GM19328 (cell line): Measurements from ENCODE around the gene CLEC4G.
"Not testable (repeated sequence)": the region's sequence is repeated elsewhere in the genome, so short reads cannot be mapped to it uniquely, and the experiment has no call there.

Source experiments
- ATAC-seq: cut with Tn5 transposase; IDR thresholded peaks from one replicate; pipeline ENCODE4 v1.9.1; 2021; ENCODE audit warnings: mild to moderate bottlenecking, moderate library complexity; ENCODE audit not compliant: unreplicated experiment

The CLEC4G gene

DNA sequence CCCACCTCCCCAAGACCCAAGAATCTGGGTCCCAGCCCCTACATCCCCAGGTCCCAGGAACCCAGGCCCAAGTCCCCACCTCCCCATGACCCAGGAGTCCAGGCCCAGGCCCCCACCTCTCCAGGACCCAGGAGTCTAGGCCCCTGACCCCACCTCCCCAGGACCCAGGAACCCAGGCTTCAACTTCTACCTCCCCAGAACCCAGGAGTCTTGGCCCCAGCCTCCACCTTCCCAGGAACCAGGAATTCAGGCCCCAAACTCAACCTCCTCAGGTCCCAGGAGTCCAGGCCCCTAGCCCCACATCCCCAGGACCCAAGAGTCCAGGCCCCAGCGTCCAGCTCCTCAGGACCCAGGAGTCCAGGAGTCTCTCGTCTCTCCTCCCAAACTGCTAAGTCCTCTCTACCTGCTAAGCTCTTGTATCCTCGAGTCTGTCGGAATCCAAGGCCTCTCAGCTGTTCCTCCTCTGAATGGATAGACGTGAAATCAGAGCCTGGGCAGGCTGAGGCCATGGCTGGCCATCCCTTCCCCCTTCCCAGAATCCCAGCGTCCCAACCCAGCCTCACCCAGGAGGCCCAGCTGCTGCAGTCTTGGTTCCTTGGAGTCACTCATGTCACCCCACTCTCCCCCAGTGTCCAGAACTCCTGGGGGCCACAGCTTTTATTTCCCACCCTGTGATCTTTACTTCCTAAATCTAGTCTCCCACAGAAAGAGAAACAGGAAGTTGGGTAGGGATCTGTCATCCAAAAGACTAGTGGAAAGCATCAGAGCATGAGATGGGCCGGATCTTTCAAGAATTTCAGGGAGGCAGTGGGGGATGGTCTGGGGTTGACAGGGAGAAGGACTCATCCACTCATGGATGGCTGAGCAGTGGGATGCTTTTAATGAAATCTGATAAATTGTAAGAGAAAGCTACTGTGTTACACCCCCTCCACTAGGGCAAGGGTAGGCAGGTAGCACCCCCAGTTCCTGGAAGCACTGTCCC lies 15.3 kb upstream of the CLEC4G start, which contains the start of gene CD209:
TSS of gene CD209 (minus strand) at position 632 of the 982 bp plus-strand sequence. CDS start at position 609, 23 bp downstream.
- no peak for ATAC-seq

DNA sequence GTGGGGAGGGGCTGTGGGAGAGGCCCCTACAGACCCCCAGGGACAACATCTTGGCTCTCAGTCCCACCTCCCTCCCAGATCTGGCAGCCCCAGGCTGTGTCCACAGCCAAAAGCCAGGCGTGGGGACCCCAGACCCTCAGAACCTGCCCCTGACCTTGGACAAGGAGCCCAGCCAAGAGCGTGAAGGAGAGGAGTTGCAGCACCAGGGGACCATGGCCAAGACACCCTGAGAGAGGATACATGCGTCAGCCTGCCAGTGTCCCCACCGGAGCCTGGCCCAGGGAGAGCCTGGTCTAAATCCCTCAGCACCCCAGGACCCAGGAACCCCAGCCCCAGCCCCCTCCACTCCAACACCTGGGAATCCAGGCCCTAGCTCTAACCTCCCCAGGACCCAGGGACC lies 14.4 kb upstream of the CLEC4G start:
- ATAC-seq = not testable (repeated sequence)

DNA sequence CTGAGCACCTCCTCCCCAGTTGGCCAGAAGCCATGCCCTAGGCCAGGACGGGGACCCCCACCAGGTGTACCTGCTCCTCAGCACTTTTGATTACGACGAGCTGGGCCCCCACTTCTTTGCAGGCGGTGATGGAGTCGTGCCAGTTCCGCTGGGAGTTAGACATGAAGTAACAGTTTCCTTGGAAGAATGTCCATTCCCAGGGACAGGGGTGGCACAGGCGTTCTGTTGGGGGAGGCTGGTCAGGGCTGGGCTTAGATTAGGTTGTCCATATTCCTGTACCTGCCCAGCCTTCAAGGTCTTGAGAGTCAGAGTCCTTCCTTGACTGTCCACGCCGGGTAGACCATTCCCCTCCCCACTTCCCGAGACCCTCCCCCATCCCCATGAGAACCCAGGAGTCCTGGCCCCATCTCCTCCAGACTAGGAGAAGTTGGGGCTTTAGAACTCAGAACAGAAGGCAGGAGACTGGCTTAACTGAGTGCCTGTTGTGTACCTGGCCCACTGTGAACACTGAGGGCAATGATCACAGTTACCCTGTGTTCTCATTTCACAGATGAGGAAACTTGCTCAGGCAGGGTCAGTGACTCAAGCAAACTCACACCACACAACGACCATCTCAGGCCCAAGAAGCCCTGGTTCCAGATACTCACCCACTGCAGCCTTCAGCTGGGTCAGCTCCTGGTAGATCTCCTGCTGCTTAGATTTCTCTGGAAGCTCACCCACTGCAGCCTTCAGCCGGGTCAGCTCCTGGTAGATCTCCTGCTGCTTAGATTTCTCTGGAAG lies 13.2 kb upstream of the CLEC4G start:
- no peak for ATAC-seq

DNA sequence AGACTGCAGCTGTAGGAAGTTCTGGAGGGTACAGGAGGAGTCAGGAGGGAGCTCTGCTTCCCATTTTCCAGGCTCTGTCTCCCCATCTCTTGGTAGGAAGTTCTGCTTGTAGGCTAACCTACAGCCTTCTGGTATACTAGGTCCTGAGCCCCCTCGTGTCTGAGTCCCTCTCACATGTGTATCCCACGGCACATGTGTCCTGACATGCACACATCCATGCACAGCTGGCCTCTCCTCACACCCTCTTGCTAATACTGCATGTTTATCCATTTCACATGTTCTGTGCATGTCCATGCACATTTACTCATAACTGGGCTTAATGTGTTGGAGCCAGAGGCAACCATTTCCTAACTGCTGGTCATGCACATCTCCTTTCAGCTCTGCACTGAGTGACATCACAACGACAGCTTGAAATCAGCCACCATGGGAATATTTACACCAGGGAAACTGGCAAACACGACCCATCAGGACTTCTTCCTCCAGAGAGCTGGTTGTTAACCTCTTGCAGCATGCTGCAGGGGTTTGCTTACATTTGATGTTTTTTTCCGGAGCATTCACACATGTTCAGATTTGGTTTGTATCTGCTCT lies 12.4 kb upstream of the CLEC4G start:
- ATAC-seq = no peak

DNA sequence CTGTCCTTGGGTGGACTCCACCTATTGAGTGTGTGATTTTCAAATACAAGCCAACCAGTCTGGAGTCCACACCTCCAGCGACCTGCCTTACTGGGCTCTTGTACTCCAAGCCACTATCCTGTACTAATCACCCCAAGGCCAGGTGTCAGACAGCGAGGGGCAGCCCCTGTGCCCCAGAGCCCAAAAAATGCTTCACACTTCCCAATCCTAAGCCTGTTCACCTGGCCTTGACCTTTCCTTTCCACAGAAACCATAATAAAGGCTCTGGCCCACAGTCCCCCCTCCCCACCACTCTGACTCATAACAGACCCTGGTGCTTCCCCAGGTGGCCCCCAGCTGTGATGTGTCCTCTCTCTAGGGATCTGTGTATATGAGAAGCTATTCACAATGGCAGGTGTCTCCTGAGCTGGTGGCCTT lies 11.5 kb upstream of the CLEC4G start:
- no peak for ATAC-seq

DNA sequence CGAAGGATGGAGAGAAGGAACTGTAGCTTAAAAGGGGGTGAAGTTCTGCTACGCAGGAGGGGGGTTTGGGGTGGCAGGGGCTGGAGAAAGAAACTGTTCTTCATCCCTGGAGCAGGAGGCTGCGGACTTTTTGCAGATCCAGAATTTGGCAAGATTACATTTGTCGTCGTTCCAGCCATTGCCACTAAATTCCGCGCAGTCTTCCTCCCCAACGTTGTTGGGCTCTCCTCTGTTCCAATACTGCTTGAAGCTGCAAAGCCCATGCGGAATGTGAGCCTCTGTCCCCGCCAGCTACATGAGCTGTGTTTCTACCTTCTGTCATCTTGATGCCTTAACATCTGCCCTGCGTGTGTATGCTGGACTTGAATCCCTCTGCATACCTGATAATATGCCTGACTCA lies 11.1 kb upstream of the CLEC4G start:
- no peak for ATAC-seq

DNA sequence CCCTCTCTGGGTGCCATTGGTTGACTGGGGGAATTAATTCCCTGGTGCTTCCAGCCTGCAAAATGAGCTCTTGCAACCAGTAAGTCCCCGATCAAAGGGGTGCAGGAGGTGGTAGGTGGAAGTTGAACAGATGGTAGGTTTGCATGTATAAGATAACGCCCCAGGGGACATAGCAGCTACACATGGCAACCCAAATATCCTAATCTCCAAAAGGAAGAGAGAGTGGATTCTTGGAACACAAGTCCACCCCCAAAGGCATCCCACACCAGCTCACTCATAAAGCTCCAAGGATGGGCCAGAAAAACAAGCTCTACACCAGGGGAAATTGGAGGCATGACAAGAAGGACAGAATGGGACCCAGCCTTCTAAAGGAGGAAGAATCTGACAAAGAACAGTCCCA lies 10.7 kb upstream of the CLEC4G start:
- no peak for ATAC-seq

DNA sequence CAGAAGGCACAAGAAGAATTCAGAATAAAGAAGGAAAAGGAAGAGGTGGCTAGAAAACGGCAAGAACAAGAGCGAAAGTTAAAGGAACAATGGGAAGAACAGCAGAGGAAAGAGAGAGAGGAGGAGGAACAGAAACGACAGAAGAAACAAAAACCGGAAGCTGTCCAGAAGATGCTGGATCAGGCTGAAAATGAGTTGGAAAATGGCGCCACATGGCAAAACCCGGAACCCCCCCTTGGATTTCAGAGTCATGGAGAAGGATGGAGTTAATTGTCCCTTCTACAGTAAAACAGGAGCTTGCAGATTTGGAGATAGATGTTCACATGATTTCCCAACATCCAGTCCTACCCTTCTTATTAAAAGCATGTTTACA lies 8.8 kb upstream of the CLEC4G start:
- no peak for ATAC-seq

DNA sequence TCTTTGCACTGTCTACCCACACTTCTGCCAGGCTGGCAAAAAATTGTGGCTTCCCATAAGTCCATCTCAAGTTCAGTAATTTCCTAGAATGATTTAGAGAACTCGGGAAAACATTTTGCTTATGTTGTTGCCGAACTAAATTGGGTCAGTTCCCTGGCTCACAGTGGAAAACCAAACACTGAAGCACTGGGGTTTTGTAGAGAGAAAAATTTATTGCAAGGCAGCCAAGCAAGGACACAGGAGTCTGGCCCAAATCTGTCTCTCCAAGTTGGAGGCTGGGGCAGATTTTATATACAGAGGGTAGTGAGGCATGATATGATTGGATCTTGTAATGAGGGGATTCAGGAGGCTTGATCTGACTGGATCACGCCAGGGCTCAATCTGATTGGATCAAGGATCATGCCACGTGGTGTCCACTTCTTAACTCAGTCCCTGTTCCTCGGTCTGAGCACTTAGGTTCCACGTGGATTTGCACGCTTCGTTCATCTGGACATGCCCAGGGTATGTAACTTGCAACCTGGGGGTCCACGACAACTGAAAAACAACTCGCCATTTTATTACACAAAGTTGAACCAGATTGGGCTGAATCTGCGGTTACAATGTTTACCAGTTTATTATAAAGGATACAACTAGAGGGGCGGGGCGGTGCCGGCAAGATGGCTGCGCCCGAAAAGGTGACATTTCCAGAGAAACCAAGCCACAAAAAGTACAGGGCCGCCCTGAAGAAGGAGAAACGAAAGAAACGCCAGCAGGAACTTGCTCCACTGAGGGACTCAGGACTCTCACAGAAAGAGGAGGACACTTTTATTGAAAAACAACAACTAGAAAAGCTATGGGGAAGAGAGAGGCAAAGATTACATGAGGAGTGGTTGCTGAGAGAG lies 8.1 kb upstream of the CLEC4G start:
- no peak for ATAC-seq

DNA sequence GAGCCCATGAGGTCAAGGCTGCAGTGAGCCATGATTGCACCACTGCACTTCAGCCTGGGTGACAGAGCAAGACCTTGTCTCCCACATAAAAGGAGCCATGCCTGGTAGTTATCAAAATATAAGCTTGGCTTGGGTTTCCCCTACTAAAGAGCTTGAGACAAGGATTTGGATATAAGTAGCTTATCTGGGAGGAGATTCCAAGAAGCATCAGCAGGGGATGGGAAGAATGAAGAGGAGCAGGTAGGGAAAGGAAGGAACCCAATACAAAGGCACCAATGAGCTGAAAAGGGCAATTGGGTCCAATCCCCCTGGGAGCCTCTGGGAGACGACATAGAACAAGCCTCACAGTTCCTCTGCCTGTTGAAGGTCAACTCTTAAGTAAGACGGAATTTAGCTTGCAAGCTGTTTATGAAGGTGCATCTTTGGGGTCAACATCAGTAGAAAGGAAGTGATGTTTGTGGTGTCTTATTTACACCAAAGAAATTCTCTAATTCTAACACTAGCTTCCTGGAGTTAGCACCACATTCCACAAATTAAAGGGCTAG lies 7.4 kb upstream of the CLEC4G start:
- ATAC-seq = no peak

DNA sequence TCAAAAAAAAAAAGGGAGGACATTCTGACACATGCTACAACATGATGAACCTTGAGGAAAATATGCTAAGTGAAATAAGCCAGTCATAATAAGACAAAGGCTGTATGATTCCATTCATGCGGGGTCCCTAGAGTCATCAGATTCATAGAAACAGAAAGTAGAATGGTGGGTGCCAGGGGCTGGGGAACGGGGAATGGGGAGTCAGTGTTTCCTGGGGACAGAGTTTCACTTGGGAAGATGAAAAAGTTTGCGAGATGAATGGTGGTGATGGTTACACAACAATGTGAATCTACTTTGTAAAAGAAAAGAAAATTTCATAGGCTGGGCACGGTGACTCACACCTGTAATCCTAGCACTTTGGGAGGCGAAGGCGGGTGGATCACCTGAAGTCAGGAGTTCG lies 6.1 kb upstream of the CLEC4G start:
- ATAC-seq = no peak

DNA sequence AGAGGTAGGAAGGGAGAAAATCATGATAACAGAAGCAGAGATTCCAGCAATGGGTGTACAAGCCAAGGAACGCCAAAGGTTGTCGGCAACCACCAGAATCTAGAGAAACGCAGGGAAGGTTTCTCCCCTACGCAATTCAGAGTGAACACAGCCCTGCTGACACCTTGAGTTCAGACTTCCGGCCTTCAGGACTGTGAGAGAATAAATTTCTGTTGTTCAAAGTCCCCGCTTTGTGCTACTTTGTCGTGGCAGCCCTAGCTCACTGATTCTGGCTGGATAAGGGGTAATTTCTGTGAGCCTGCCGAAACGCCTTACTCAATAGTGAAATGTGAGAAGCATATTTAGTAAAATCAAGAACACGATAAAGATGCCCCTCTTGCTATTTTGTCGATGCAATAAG lies 5.3 kb upstream of the CLEC4G start:
- no peak for ATAC-seq

DNA sequence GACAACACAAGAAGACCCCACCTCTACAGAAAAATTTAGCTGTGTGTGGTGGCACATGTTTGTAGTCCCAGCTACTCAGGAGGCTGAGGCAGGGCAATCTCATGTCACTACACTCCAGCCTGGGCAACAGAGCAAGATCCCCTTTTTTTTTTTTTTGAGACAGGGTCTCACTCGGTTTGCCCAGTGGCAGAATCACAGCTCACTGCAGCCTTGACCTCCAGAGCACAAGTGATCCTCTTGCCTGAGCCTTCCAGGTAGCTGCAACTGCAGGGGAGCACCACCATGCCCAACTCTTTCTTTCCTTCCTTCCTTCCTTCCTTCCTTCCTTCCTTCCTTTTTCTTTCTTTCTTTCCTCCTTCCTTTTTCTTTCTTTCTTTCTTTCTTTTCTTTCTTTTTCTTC lies 4.2 kb upstream of the CLEC4G start:
- no peak for ATAC-seq

DNA sequence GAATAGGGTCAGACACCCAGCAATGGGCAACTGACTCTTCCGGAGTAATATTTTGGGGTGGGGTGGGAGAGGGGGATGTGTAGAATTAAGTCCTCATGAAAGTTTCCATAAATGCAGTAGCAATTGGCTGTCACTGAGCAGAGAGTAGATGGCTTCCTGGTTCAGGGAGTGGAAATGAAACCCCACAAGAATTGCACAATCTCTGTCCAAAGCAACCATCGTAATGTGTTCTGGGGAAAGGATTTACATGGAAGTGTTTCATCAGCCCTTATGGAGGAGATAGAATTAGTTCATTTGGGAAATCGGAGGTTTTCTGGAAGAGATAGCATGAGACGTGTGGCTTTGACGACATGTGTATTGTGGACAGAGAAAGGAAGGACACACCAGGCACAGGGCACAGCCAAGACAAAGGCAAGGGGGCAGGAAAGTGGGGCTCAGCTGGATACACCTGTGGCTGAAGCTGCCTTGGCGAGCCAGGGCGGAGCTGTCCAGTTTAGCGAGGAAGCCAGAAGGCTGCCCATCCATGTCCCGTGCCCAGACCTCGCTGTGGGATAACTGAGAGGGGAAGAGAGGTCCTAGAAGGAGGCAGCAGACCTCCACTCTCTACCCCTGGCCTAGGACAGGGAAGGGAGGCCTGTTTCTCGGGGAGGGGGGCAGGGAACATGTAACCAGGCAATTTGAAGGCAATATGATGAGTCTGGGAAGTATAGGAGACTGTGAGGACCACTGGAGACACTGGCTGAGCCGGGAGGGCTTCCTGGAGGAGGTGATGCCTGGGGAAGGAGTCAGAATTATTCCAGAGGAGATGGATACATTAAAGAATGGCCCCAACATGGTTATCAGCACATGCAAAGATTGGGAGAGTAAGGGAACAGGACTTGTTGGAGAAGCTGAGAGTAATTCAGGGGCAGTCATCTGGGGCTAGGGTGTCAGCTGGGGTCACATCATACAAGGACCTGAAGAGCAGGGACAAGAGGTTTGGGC lies 2.6 kb upstream of the CLEC4G start:
- no peak for ATAC-seq

DNA sequence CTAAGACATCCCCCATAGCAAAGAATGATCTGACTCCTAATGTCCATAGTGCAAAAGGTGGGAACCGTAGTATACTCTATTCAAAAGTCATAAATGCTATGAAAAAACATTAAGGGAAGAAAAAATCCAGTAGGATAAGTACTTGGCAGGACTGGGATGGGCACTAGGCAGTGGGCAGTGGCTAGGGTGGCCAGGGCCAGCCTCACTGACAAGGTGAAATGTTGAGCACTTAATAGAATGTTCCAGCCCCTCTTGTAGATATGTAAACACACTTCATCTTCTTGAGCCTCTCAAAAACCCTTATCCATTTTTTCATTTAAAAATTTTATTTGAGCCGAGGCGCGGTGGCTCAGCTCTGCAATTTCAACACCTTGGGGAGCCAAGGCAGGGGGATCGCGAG lies 1.5 kb upstream of the CLEC4G start:
- no peak for ATAC-seq

DNA sequence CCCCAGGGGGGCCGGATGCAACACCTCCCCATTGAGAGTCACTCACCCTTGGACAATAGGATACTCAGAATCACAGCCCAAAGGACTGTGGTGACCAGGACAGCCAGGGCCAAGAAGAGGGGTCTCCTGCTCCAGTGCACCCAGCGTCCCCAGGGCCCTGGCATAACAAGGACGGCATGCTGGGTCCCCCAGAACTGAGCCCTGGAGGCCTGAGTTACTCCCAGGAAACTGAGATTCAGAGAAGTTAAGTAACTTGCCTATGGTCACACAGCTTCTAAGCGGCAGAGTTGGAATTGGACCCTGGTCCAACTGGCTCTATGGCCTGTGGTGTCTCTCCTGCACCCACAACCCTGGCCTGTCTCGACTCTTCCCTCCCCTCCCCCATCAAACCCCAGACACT lies 295 bp downstream of the CLEC4G start:
- no peak for ATAC-seq

DNA sequence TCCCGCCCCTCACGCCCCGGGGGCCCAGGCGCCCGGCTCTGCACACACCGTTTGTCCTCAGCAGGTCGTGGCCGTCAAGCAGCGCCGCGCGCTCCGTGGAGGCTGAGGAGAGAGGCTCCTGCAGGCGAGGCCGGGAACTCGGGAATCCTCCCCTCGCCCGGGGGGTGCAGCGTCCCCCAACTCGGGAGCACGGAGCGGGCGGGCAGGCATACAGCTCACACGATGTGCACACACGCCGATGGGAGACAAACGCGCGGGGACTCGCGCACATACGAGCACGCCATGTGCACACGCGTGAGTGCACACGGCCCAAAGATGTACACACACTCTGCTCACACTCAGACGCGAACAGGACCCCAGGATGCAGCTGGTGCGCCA lies 703 bp downstream of the CLEC4G start:
- no peak for ATAC-seq

DNA sequence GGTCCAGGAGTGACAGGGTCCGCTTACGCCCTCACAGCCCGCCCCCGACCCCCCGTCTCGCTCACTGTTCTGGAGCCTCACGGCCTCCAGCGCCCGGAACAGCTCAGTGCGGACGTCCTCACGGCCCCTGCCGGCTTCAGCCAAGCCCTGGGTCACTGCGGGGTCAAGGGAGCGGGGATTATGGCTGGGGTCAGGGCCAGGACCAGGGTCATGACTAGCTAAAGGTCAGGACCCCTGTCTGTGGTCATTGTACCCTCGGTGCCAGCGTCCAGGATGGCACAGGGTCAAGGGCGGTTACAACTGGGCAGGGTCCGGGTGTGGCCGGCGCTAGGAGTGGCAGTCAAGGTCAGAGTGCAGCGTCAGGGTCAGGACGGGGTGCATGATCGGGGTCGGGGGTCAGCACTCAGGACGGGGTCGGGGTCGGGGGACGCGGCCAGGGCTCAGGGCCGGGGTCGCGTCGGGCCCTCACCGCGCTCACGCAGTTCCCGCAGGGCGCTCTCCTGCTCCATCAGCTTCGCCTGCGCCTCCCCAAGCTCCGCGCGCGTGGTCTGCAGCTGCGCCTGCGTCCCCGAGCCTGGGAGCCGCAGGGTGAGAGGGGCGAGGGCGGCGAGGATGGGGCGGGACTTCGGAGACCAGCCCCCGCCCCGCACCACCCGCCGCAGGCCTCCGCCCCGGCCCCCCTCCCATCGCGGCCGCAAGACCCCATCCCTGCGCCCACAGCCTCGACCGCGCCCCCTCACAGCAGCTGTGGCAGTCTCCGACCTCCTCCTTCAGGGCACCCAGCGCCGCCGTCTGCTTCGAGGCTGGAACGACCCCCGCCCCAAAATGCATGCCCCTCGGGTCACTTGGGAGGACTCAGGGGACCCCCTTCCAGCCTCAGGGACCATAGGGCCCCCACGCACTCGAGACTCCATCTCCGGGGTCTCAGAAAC lies 1.4 kb downstream of the CLEC4G start:
- ATAC-seq = no peak
